GM11168 (cell line): ENCODE measurements around the gene FAM185A.
"Not testable (repeated sequence)": the region's sequence is repeated elsewhere in the genome, so short reads cannot be mapped to it uniquely, and the experiment has no call there.

Source experiments
- in situ Hi-C: fragments of 300-500 bp; cut with MboI; formaldehyde crosslinking; loops from one replicate; pipeline ENCODE4 v1.12.0; 2022; ENCODE audit warnings: low sequenced_read_pairs; ENCODE audit not compliant: unreplicated experiment

FAM185A gene

DNA sequence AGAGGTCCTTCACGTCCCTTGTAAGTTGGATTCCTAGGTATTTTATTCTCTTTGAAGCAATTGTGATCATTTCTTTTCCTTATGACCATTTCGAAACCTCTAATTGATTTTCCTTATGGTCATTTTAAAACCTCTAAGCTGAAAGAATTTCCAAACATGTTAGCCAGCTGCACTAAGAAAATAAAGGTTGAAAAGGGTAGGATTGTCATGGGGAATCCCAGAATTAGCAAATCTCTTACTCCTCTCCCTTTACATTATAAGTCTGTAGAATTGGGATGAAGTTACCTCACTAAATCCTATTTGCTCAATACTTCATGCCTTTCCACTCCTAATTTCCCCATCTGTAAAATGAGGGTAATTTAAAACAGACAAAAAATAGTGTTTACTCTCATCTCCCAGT is 79.5 kb downstream of the FAM185A start:
- in situ Hi-C loops: no loop called here

DNA sequence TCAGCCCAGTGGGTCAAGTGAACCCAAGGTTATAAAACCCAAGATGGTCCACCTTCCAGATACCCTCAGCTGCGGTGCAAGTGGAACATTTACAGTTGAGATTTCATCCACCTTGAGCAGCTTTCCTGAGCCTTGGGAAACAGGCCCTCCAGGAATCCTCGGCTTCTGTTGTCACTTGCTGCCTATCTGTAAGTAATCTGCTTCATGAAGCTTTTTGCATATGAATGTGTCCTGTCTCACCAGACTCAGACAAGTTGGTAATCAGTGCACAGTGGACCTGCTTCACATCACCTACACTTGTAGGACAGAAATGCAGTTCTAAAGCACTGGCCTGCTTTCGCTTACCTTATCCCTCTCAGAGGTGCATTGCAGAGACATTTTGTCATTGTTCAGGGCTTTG is 80.3 kb downstream of the FAM185A start:
- in situ Hi-C loops: no loop called here

DNA sequence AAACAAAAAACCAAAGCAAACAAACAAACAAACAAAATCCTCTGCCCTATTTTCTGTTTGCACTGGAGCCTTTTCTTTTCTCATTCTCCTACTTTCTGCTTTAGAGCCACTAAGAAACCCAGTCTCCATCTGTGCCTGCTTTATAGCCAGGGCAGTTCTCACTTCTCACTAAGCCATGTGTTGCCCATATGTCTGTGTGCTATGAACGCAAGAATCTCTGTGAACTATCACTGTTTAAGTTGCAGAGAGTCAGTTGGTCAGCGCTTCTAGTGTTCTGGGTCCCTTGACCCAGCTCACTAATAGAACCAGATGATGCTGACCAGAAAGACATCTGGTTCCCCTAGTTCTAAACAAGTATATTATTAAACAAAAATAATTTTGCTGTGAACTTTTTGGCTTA is 81.4 kb downstream of the FAM185A start:
- in situ Hi-C loops: no loop called here

GRCh38 chr7:102832674-102833073 is 83.9 kb downstream of the FAM185A start:
- in situ Hi-C loops: no loop called here

DNA sequence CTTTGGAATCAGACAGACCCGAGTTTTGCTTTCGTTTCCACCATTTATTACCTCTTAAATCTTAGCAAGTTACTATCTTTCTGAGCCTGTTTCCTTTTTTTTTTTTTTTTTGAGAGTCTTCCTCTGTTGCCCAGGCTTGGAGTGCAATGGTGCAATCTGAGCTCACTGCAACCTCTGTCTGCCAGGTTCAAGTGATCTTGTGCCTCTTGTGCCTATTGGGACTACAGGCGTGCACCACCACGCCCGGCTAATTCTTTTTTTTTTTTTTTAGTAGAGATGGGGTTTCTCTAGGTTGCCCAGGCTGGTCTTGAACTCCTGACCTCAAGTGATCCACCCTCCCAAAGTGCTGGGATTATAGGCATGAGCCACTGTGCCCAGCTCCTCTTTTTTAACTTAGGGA is 84.5 kb downstream of the FAM185A start:
- in situ Hi-C loops: no loop called here

GRCh38 chr7:102834466-102834865 is 85.7 kb downstream of the FAM185A start:
- in situ Hi-C loops: no loop called here

DNA sequence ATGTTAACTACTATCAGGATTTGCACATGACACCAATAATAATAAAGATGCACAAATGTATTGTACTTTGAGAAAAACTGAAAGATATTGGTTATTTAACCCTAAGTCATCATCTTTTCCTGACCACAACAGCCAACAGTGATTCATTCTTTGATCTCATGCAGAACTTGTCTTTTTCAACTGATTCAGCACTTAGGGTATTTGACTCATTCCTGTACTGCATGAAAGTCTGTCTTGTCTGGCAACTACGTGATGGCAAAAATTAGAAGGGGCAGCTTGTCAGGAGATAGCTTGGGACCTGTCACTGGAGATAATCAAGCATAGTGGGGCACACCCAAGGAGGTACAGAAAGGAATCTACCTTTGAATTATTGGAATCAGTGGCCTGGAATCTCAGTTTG is 86.2 kb downstream of the FAM185A start:
- in situ Hi-C loops: no loop called here

DNA sequence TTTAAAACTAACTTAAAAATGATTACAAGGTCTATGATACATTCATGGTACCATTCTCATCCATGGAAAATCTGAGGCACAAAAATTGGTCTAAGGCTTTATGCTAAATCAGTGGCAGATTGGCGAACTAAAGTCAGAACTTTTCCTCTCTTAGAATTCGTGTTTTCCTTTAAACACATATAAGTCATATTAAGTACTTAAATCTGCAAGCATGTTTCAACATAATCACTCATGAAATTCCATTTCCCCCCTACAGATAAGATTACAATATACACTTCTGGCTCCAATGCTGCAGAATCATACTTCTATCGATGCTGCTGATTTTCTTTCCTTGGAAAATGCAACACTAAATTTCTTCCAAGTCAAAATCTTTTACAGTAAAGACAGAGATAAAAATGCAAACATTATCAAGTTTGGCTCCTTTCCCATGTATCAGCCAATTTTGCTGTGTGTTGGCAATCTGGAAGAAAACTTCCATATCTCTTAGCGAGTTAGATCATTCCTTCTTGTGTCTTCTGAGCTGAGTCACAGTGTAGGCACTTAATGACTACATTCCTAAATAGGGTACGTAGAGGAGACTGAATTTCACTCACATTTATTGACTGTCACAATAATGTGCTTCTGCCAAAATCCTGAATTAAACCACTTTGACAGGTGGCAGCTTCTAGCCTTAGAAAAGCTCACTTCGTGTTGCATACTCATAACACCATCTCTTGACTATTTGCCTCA is 87.6 kb downstream of the FAM185A start:
- in situ Hi-C loops: no loop called here

GRCh38 chr7:102836977-102837376 is 88.2 kb downstream of the FAM185A start:
- in situ Hi-C loops: no loop called here

DNA sequence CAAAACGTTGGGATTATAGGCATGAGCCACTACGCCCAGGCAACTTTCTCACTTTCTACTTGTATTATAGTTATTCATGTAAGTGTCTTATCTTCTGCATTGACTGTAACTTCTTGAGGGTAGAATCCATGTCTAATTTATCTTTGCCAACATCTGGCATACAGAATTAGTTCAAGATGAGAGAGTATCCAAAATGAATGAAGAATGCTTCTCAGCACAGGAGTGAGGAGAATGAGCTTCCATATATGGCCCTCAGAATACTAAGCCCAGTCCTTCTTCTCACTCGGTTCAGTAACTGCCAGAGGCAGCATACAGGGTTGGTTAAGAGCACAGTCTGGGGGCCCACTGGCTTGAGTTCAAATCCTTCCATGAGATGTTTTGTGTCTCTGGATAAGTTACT is 89.0 kb downstream of the FAM185A start:
- in situ Hi-C loops: no loop called here

DNA sequence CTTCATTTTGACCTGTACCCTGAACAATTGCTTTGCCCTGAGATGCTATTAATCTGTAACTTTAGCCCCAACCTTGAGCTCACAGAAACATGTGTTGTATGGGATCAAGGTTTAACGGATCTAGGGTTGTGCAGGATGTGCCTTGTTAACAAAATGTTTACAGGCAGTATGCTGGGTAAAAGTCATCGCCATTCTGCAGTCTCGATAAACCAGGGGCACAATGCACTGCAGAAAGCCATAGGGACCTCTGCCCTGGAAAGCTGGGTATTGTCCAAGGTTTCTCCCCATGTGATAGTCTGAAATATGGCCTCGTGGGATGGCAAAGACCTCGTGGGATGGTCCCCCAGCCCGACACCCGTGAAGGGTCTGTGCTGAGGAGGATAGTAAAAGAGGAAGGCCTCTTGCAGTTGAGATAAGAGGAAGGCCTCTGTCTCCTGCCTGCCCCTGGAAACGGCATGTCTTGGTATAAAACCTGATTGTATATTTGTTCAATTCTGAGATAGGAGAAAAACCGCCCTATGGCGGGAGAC is 89.8 kb downstream of the FAM185A start:
- in situ Hi-C loops: not testable (repeated sequence)

DNA sequence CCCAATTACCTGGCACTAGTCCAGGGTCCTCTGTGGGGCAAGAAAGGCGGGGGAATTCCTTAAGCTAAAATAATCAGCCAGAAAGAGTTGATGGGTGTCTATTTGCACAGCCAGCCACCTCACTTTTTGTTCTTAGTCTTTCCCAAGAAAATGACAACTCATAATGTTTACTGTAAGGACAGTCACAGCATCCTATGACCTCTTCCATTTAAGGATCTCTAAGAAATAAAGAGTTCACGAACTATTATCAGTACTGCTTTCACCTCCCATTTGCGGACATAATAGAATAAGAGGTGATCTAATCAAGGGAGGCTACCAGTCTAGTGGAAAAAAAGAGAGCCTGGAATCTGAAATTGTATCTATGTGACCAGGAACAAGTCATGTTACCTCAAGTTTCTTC is 91.6 kb downstream of the FAM185A start:
- in situ Hi-C loops: no loop called here

DNA sequence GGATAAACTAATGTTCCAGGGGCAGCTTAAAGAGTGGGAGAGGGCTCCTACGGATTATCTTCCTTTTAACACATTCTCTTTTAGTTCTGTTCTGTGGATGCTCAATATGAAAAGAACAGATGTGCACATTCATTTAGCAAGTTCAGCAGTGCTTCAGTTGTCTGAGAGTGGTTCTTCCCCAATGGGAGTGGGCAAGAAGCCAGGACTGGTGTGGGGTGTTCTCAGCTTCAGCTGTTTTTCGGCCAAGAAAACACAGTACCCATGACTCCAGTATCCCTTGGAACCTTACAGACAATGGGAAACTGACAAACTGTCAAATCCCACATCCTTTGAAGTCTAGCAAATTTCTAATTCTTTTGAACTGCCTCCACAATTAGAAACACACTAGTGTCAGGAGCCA is 92.5 kb downstream of the FAM185A start:
- in situ Hi-C loops: no loop called here

- in situ Hi-C loops: no loop called here
These were observed 93.5 kb downstream of the FAM185A start for GRCh38 chr7:102842284-102842683.

GRCh38 chr7:102843850-102844249 is 95.1 kb downstream of the FAM185A start:
- in situ Hi-C loops: no loop called here

DNA sequence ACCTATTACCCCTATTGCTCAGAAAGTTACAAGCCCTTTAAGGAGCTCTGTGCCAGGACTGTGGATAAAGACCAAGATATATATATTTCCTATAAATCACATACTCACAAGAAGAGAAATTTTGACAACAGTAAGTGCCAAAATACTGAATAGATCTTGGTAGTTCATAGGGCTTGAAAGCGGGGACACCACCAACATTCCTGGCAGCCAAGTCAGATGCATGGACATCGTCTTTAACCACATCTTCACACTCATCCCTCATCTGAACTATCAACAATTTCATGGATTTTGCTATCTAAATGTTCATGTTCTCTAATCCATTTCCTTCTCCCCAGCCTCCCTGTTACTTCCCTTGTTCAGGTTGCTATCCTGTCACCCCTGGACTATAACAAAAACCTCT is 96.5 kb downstream of the FAM185A start:
- in situ Hi-C loops: no loop called here

DNA sequence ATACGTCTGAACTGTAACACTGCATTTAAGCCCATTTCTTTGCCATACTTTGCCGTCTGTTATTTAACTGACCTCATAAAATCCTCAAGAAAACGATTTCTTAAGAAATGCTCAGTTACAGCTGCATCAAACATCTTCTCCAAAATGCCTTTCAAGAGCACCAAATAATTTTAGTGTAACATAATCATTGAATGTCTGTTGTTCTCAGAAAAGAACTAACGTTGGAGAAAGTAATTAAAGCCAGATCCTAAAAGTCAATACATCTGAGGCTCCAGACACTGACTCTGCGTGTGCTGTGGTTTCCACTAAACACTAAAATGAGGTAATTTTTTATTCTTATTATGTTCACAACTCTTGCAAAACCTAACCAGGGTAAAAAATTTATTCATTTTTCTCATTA is 100.3 kb downstream of the FAM185A start:
- in situ Hi-C loops: no loop called here

- in situ Hi-C loops: no loop called here
These were observed 100.7 kb downstream of the FAM185A start for GRCh38 chr7:102849538-102849937.

DNA sequence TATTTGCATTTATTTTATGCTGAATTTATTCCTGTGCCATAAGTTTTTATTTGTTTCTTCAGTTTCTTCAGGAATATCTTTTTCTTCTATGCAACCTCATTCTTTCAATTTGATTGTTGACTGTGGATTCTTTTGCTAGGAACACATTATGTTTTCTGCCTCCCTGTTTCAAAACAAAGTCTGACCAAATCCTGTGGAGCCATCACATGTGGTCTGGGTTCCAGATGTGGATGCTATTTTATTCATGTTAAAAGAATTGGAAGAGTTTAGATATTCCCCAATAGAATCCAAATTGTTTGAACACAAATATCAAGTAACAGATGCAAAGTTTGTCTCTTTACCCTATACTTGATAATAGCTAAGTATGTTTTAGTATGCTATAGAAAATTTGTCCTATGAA is 107.2 kb downstream of the FAM185A start:
- in situ Hi-C loops: no loop called here
